Immature natural killer cell (primary cell): ENCODE data around the gene GPR37L1. TPM values are rescaled to one million over a fixed set of nuclear protein-coding genes. Genes with fewer than 3 reads are reported as not detected.
"Not testable (repeated sequence)": the region's sequence is repeated elsewhere in the genome, so short reads cannot be mapped to it uniquely, and the experiment has no call there.

Experiments
- DNase-seq, 3 donors: peaks; one replicate each; pipeline ENCODE4 v3.0.0; 2022; ENCODE audit warnings: mixed read lengths in 1 of 3
- H3K27ac Mint-ChIP-seq, 6 donors: one replicate each; pipeline ENCODE4 v1.8.0; 2020; ENCODE audit warnings: mixed read lengths in 6 of 6, mild to moderate bottlenecking in 5 of 6, inconsistent platforms in 4 of 6, moderate library complexity in 3 of 6
- H3K27me3 Mint-ChIP-seq, 3 donors: one replicate each; pipeline ENCODE4 v1.8.0; 2020 to 2021; ENCODE audit warnings: low read depth in 3 of 3, mild to moderate bottlenecking in 3 of 3, mixed read lengths in 3 of 3, moderate library complexity in 3 of 3, inconsistent platforms in 1 of 3
- H3K36me3 Mint-ChIP-seq, 3 donors: one replicate each; pipeline ENCODE4 v1.8.0; 2020; ENCODE audit warnings: mixed read lengths in 3 of 3, inconsistent platforms in 2 of 3, mild to moderate bottlenecking in 2 of 3
- H3K4me1 Mint-ChIP-seq, 2 donors: one replicate each; pipeline ENCODE4 v1.8.0; 2020; ENCODE audit warnings: inconsistent platforms in 2 of 2, mild to moderate bottlenecking in 2 of 2, mixed read lengths in 2 of 2, moderate library complexity in 1 of 2
- H3K4me3 Mint-ChIP-seq, 5 donors: one replicate each; pipeline ENCODE4 v1.8.0; 2020; ENCODE audit warnings: mild to moderate bottlenecking in 5 of 5, mixed read lengths in 5 of 5, inconsistent platforms in 3 of 5, moderate library complexity in 3 of 5
- H3K9me3 Mint-ChIP-seq, 6 donors: one replicate each; pipeline ENCODE4 v1.8.0; 2020; ENCODE audit warnings: mild to moderate bottlenecking in 6 of 6, mixed read lengths in 6 of 6, inconsistent platforms in 4 of 6, moderate library complexity in 3 of 6
- polyA plus RNA-seq, 3 donors: library from polyadenylated mRNA; unstranded; fragments of 300-500 nt; fragmentation: Illumina TruSeq; gene quantifications; one replicate each; pipeline ENCODE4 v1.2.3, GENCODE V29; 2021

The GPR37L1 gene
- polyA plus RNA-seq, 3 donors from 2014 or later = 0.10 to 0.16 TPM; not detected in 1

- H3K9me3 Mint-ChIP-seq = no peaks in the 10 kb centered on the region
- H3K27ac Mint-ChIP-seq = peak overlapping the region in 1 of 6 donors; percentile 46
- no peaks in the 10 kb centered on the region for H3K4me1 Mint-ChIP-seq
- no peak overlapping the region for H3K4me3 Mint-ChIP-seq
- no peaks in the 10 kb centered on the region for H3K36me3 Mint-ChIP-seq
- no peak for DNase-seq
- peaks cover 0 to 6% (median 2%) of the 10 kb centered on the region in 3 donors for H3K27me3 Mint-ChIP-seq
Observed at GRCh38 chr1:202101184-202101583, 21.5 kb upstream of the GPR37L1 start.

- Mint-ChIP-seq H3K27me3 (peaks cover 0 to 4% (median 4%) of the 10 kb centered on the region in 3 donors), H3K36me3 (no peaks in the 10 kb centered on the region), H3K4me1 (no peaks in the 10 kb centered on the region), H3K9me3 (no peaks in the 10 kb centered on the region), H3K27ac (no peak overlapping the region), H3K4me3 (no peak overlapping the region)
- DNase-seq = no peak
Observed at GRCh38 chr1:202104073-202104472, 18.6 kb upstream of the GPR37L1 start.

GRCh38 chr1:202105571-202106339 is 17.0 kb upstream of the GPR37L1 start:
- no peak for DNase-seq
- H3K4me3 Mint-ChIP-seq = no peak overlapping the region
- H3K9me3 Mint-ChIP-seq = no peaks in the 10 kb centered on the region
- no peaks in the 10 kb centered on the region for H3K36me3 Mint-ChIP-seq
- no peaks in the 10 kb centered on the region for H3K4me1 Mint-ChIP-seq
- peaks cover 0 to 4% (median 4%) of the 10 kb centered on the region in 3 donors for H3K27me3 Mint-ChIP-seq
- H3K27ac Mint-ChIP-seq = no peak overlapping the region

DNA sequence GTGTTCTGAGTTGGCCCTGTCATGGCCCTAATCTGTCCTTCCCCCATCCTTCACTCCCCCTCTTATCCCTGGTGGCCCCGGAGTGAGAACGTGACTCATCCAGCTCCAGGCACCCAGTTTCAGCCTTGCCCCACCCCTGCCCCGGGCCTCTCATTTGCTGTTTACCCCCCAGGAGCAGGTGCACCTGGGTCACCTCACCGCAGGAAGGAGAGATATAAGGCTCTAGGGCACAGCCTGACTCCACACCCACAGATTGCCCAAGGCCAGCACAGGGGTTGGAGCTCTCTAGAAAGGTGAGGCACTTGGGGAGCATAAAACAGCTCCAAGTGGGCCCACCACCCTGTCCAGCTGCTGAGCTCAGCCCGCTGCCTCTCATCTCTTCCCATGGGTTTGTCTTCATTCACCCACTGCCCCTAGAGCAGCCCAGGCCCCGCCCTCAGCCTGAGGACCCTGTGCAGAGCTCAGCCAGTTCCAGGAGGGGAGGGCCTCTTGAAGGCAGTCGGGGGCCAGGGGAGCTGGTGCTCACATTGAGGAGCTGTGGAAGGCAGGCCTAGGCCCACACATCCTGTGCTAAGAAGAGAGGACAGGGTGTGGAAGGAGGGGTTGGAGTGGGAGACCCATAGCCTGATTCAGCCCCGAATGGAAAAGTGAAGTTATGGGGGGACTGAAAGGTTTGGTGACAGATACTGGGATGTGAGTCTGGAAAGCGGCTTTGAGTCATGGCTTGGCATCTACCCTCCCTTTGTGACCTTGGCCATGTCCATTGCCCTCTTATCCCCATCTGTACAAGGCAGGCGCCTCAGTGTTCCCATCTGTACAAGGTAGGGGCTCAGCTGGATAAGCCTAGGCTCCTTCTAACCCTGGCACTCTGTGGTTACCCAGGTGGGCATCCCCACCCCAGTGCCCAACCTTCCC is 16.1 kb upstream of the GPR37L1 start:
- Mint-ChIP-seq H3K27ac (no peak overlapping the region), H3K36me3 (no peaks in the 10 kb centered on the region), H3K4me1 (no peaks in the 10 kb centered on the region), H3K27me3 (peaks cover 0 to 4% (median 4%) of the 10 kb centered on the region in 3 donors), H3K4me3 (no peak overlapping the region), H3K9me3 (no peaks in the 10 kb centered on the region)
- DNase-seq = no peak

DNA sequence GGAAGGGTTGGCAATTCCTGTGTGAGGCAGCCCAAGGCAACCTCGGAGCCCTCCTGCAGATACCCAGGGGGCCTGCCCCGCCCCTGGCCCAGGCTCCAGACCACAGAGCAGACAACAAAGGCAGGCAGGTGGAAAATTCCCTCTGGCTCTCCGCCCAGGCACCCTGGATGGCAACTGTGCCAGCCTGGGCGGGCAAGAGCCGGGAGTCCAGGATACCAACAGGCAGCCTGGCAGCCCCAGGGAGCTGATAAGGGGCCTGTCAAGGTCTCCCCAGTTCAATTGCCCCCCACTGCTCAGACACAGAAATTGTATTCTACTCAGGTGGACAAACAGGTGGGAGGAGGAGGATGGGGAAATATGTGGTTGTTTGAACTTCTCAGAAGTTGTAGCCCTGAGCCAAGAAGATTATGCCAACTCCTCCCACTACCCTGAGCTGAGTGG is 15.4 kb upstream of the GPR37L1 start:
- H3K9me3 Mint-ChIP-seq = no peaks in the 10 kb centered on the region
- H3K36me3 Mint-ChIP-seq = no peaks in the 10 kb centered on the region
- H3K4me1 Mint-ChIP-seq = no peaks in the 10 kb centered on the region
- H3K27ac Mint-ChIP-seq = no peak overlapping the region
- DNase-seq = no peak
- H3K4me3 Mint-ChIP-seq = no peak overlapping the region
- peaks cover 0 to 4% (median 4%) of the 10 kb centered on the region in 3 donors for H3K27me3 Mint-ChIP-seq

GRCh38 chr1:202107801-202108731 is 14.7 kb upstream of the GPR37L1 start:
- H3K36me3 Mint-ChIP-seq = no peaks in the 10 kb centered on the region

DNA sequence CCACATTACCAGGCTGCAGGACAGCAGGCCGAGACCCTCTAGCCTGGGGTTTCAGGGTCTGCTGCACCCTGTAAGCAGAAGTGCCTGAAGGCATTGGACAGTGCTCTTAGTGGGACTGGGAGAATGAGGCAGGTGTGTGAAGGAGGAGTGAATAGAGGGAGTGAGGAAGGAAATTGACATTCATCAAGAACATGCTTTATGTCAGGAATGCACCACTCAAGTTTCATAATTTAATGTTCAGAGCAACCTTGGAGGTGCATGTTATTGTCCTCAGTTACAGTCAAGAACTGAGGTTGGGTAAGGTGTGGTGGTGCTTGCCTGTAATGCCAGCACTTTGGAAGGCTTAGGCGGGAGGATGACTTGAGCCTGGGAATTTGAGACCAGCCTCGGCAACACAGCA is 11.7 kb upstream of the GPR37L1 start:
- H3K4me3 Mint-ChIP-seq = no peak overlapping the region
- no peaks in the 10 kb centered on the region for H3K9me3 Mint-ChIP-seq
- peaks cover 0 to 4% (median 2%) of the 10 kb centered on the region in 3 donors for H3K27me3 Mint-ChIP-seq
- DNase-seq = no peak
- H3K36me3 Mint-ChIP-seq = no peaks in the 10 kb centered on the region
- no peaks in the 10 kb centered on the region for H3K4me1 Mint-ChIP-seq
- no peak overlapping the region for H3K27ac Mint-ChIP-seq

More at GRCh38 chr1:202107801-202108731, 14.7 kb upstream of the GPR37L1 start:
- Mint-ChIP-seq H3K4me3 (no peak overlapping the region), H3K4me1 (no peaks in the 10 kb centered on the region), H3K27ac (no peak overlapping the region), H3K9me3 (no peaks in the 10 kb centered on the region), H3K27me3 (peaks cover 0 to 4% (median 2%) of the 10 kb centered on the region in 3 donors)
- no peak for DNase-seq

GRCh38 chr1:202111589-202111988 is 11.1 kb upstream of the GPR37L1 start:
- H3K4me3 Mint-ChIP-seq, H3K27me3 Mint-ChIP-seq, DNase-seq, H3K9me3 Mint-ChIP-seq, H3K36me3 Mint-ChIP-seq, H3K4me1 Mint-ChIP-seq, H3K27ac Mint-ChIP-seq: not testable (repeated sequence)

DNA sequence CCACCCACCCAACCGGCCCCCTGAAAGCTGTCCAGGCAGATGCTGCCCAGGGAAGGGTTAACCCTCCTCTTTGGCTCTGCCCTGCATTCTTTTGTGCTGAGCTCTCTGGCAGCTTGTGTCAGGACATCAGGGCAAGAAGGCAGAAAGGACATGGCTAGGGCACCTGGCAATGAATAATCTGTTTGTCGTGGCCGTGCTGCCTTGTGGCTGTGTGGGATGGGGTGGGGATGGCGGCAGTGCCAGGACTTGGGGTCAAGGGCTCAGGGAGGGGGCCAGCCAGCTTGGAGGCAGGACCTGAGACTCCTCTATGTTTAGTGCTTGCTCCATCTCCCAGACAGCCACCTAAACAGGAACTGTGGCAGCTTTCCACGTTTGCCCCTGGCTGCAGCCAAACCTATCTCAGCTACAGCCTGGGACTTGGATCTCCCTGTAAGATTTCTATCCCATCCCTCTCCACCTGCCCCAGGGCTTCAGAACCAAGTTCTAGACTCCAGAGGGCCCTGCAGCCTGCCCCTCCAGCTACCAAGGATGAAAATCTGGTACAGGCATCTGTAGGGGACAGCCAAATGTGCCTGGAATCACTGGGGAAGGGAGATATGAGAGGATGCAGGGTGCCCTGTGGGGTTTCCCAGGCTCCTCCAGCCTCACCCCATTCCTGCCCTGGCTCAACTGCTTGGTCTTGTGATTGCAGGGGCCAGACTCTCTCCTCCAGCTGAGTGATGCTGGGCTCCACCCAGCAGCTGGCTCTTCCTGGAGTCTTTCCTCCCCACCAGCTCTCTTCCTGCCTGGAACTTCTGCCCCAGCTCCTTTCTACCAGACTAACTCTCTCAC is 9.6 kb upstream of the GPR37L1 start:
- H3K27ac Mint-ChIP-seq = no peak overlapping the region
- no peak for DNase-seq
- H3K36me3 Mint-ChIP-seq = no peaks in the 10 kb centered on the region
- H3K4me1 Mint-ChIP-seq = no peaks in the 10 kb centered on the region
- peaks cover 0 to 6% (median 4%) of the 10 kb centered on the region in 3 donors for H3K27me3 Mint-ChIP-seq
- H3K4me3 Mint-ChIP-seq = no peak overlapping the region
- no peaks in the 10 kb centered on the region for H3K9me3 Mint-ChIP-seq

- DNase-seq = no peak
- no peaks in the 10 kb centered on the region for H3K36me3 Mint-ChIP-seq
- H3K4me1 Mint-ChIP-seq = no peaks in the 10 kb centered on the region
- peaks cover 0 to 9% (median 4%) of the 10 kb centered on the region in 3 donors for H3K27me3 Mint-ChIP-seq
- H3K27ac Mint-ChIP-seq = no peak overlapping the region
- no peak overlapping the region for H3K4me3 Mint-ChIP-seq
- H3K9me3 Mint-ChIP-seq = no peaks in the 10 kb centered on the region
Observed at GRCh38 chr1:202113690-202114300, 8.9 kb upstream of the GPR37L1 start.

DNA sequence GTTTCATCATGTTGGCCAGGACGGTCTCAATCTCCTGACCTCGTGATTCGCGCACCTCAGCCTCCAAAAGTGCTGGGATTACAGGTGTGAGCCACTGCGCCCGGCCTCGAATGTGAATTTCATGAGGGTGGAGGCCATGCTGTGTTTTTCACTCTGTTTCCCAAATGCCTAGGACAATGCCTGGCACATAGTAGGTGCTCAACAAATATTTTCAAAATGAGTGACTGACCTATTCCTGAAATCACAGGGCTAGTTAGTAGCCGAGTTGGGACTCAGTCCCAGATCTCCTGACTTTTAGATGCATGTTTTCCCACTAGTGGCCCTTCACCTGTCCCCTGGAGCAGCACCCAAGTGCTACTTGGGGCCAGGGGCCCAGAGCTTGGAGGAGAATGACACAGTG is 6.4 kb upstream of the GPR37L1 start:
- Mint-ChIP-seq H3K36me3 (no peaks in the 10 kb centered on the region), H3K9me3 (no peaks in the 10 kb centered on the region), H3K4me1 (no peaks in the 10 kb centered on the region), H3K27ac (no peak overlapping the region), H3K4me3 (no peak overlapping the region), H3K27me3 (peaks cover 0 to 10% (median 4%) of the 10 kb centered on the region in 3 donors)
- DNase-seq = no peak

- Mint-ChIP-seq H3K9me3 (no peaks in the 10 kb centered on the region), H3K27ac (no peak overlapping the region), H3K27me3 (peaks cover 0 to 12% (median 5%) of the 10 kb centered on the region in 3 donors), H3K4me3 (no peak overlapping the region), H3K36me3 (no peaks in the 10 kb centered on the region), H3K4me1 (no peaks in the 10 kb centered on the region)
- DNase-seq = no peak
Observed at GRCh38 chr1:202117898-202118371, 4.8 kb upstream of the GPR37L1 start.
